Measurements from ENCODE around the gene CCDC85C. TPM values are rescaled to one million over a fixed set of nuclear protein-coding genes. Genes with fewer than 3 reads are reported as not detected.

The CCDC85C gene
- total RNA-seq, 1 donor from 2014 or later: 4.4 TPM

- no peak for DNase-seq (ENCODE audit: extremely low spot score, unreplicated experiment)
- H3K4me3 Mint-ChIP-seq (ENCODE audit: unreplicated experiment): no peak overlapping the region
- H3K9me3 Mint-ChIP-seq (ENCODE audit: unreplicated experiment): no peaks in the 10 kb centered on the region
- peaks cover 40% of the 10 kb centered on the region for H3K4me1 Mint-ChIP-seq (ENCODE audit: unreplicated experiment)
- H3K36me3 Mint-ChIP-seq (ENCODE audit: unreplicated experiment): no peaks in the 10 kb centered on the region
- no peak overlapping the region for H3K27ac Mint-ChIP-seq (ENCODE audit: unreplicated experiment)
- TF ChIP-seq, protein P1, sequence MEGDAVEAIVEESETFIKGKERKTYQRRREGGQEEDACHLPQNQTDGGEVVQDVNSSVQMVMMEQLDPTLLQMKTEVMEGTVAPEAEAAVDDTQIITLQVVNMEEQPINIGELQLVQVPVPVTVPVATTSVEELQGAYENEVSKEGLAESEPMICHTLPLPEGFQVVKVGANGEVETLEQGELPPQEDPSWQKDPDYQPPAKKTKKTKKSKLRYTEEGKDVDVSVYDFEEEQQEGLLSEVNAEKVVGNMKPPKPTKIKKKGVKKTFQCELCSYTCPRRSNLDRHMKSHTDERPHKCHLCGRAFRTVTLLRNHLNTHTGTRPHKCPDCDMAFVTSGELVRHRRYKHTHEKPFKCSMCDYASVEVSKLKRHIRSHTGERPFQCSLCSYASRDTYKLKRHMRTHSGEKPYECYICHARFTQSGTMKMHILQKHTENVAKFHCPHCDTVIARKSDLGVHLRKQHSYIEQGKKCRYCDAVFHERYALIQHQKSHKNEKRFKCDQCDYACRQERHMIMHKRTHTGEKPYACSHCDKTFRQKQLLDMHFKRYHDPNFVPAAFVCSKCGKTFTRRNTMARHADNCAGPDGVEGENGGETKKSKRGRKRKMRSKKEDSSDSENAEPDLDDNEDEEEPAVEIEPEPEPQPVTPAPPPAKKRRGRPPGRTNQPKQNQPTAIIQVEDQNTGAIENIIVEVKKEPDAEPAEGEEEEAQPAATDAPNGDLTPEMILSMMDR (IDR thresholded peaks at IDR 0.05): no peak
- H3K27me3 Mint-ChIP-seq (ENCODE audit: unreplicated experiment): no peaks in the 10 kb centered on the region
Observed at GRCh38 chr14:99563749-99564129, 40.3 kb downstream of the CCDC85C start.

DNA sequence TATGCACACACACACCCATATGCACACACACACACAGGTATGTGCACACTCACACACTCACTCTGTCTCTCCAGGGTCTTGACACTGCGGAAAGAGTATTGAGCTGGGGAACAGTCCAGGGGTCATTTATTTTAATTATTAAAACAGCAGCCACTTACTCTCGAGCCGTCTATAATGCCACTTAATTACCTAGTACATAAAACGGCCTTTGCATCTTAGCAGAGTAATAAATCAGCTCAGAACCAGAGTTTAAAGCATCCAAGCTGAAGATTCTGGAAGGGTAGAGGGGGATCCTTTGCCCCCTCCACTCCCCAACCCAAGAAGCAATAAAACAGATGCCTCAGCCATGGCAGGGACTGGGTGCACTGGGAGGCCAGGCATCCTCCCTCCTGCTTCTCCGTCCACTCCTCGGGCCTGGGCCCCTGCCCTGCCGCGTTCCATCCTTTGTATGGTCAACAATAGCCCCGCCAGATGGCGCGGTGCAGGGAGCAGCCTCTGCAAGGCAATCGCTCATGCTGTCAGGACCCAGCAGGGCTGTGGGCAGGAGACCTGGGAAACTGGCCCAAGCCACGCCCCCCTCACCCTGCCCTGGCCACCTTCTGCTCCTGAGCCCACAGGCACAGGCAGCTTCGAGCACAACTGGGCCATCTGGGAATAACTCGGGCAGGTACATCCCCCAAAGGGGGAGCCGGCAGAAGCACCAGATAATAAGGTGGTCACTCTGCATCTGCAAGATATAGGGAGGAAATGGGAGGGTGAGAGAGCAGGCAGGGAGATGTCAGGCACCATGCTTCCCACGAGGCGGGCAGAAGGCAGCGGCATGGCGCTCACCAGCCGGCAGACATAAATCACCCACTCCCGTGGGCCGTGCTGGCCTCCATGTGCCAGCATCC is 40.9 kb downstream of the CCDC85C start:
- H3K27ac Mint-ChIP-seq (ENCODE audit: unreplicated experiment): no peak overlapping the region
- H3K9me3 Mint-ChIP-seq (ENCODE audit: unreplicated experiment): no peaks in the 10 kb centered on the region
- H3K4me3 Mint-ChIP-seq (ENCODE audit: unreplicated experiment): no peak overlapping the region
- TF ChIP-seq, protein P1 (IDR thresholded peaks at IDR 0.05): peak; percentile 60
- no peaks in the 10 kb centered on the region for H3K36me3 Mint-ChIP-seq (ENCODE audit: unreplicated experiment)
- no peaks in the 10 kb centered on the region for H3K27me3 Mint-ChIP-seq (ENCODE audit: unreplicated experiment)
- DNase-seq (ENCODE audit: extremely low spot score, unreplicated experiment): peak; percentile 88
- H3K4me1 Mint-ChIP-seq (ENCODE audit: unreplicated experiment): peaks cover 34% of the 10 kb centered on the region

GRCh38 chr14:99561864-99562263 is 42.1 kb downstream of the CCDC85C start:
- no peaks in the 10 kb centered on the region for H3K9me3 Mint-ChIP-seq (ENCODE audit: unreplicated experiment)
- no peak overlapping the region for H3K4me3 Mint-ChIP-seq (ENCODE audit: unreplicated experiment)
- no peak overlapping the region for H3K27ac Mint-ChIP-seq (ENCODE audit: unreplicated experiment)
- no peaks in the 10 kb centered on the region for H3K27me3 Mint-ChIP-seq (ENCODE audit: unreplicated experiment)
- H3K4me1 Mint-ChIP-seq (ENCODE audit: unreplicated experiment): peaks cover 34% of the 10 kb centered on the region
- TF ChIP-seq, protein P1 (IDR thresholded peaks at IDR 0.05): no peak
- no peaks in the 10 kb centered on the region for H3K36me3 Mint-ChIP-seq (ENCODE audit: unreplicated experiment)
- no peak for DNase-seq (ENCODE audit: extremely low spot score, unreplicated experiment)

GRCh38 chr14:99560922-99561683 is 42.9 kb downstream of the CCDC85C start:
- Mint-ChIP-seq H3K4me1 (ENCODE audit: unreplicated experiment) (peaks cover 34% of the 10 kb centered on the region), H3K27ac (ENCODE audit: unreplicated experiment) (no peak overlapping the region), H3K36me3 (ENCODE audit: unreplicated experiment) (no peaks in the 10 kb centered on the region)

More at GRCh38 chr14:99560922-99561683, 42.9 kb downstream of the CCDC85C start:
- DNase-seq (ENCODE audit: extremely low spot score, unreplicated experiment): no peak
- H3K4me3 Mint-ChIP-seq (ENCODE audit: unreplicated experiment): no peak overlapping the region
- H3K9me3 Mint-ChIP-seq (ENCODE audit: unreplicated experiment): no peaks in the 10 kb centered on the region
- TF ChIP-seq, protein P1 (IDR thresholded peaks at IDR 0.05): no peak
- no peaks in the 10 kb centered on the region for H3K27me3 Mint-ChIP-seq (ENCODE audit: unreplicated experiment)
